ENCODE measurements around the gene ALG9. TPM values are rescaled to one million over a fixed set of nuclear protein-coding genes. Genes with fewer than 3 reads are reported as not detected.

The ALG9 gene
- polyA plus RNA-seq, 1 donor: 54.3 TPM

DNA sequence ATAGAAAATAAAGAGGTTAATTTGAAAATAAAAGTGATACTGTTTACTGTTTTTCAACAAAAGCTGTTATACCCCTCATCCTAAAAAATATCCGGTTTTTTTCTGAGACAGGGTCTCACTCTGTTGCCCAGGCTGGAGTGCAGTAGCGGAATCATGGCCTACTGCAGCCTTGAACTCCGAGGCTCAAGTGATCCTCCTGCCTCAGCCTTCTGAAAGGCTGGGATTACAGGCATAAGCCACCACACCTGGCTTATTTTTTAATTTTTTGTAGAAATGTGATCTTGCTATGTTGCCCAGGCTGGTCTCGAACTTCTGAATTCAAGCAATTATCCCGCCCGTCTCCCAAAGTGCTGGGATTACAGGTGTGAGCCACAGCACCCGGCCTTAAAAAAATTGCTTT is 35.7 kb downstream of the ALG9 start:
- no peak for DNase-seq

- no peak for DNase-seq
Observed at GRCh38 chr11:111834432-111835163, 36.8 kb downstream of the ALG9 start.

- peak; percentile 19 for DNase-seq
Observed at GRCh38 chr11:111833524-111833923, 37.9 kb downstream of the ALG9 start.

DNA sequence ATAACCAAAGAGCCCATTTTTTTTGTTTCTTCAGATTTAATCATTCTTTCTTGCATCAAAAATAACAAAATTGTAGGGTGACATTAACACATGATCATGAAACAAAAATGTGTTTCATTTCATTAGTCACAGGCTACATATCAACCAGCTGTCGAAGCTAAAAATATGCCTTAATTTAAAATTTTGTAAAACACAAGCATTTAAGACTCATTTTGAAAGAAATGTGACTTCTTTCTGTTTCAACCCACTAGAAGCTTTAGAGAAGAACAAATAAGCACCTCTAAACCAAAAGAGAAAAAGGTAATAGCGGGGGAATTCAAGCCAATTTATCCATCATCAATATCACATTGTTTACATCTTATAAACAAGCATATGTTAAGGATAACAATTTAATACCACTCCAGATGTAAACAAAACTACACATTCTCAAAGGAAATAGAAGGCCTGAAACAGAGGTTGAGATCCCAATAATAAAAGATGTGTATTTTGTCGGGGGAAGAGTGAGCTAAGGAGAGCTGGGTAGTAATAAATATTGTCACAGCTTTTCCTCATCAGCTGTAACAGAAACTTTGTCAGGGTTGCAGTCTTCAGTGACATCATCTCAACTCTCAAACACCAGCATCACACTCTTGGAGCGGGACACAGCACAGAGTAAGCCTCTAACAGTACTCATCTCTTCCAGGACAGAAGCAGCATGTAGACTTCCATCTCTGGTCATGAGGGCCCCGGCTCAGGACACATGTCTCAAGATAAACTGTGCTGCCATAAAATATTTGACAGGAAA is 42.0 kb downstream of the ALG9 start:
- DNase-seq: no peak

DNA sequence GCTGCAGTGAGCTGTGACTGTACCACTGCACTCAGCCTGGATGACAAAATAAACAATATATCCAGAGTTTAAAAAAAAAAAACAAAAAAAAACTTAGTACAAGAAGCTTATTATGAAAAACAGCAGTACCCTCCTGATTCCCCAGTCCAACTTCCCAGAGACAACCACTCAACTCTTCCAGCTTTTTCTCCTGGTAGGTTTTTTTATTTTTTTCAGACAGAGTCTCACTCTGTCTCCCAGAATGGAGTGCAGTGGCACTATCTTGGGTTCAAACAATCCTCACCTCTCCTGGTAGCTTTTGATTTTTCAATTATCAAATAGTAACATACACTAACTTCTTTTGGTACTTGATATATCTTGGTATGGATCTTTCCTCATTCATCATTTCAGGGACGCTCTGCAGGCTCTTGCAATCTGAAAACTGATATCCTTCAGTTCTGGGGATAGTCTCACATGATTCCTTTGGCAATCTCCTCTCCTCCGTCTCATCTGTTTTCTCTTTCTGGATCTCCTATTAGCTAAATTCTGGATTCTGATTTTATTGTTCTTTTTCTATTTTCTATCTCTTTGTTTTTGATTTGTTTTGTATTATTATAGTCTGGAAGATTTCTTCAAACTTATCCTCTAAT is 44.9 kb downstream of the ALG9 start:
- no peak for DNase-seq

GRCh38 chr11:111823629-111824028 is 47.8 kb downstream of the ALG9 start:
- DNase-seq: no peak

DNA sequence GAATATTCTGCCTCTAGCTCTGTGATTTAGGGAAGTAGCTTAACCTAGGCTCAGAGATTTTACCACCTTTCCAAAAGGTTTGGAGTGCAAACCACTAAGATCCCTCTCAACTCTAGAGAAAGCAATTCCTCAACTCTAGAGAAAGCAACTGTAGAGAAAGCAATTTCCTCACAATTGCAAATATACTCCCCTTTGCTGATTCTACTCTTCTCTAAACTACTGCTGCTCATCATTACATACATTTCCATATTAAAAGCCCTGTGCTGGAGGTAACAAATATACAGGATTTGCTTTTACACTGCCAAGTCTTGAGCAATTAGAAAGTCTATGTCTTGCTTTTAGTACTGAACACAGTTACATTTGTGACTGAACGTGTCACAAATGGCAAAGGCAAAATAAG is 48.2 kb downstream of the ALG9 start:
- no peak for DNase-seq

DNA sequence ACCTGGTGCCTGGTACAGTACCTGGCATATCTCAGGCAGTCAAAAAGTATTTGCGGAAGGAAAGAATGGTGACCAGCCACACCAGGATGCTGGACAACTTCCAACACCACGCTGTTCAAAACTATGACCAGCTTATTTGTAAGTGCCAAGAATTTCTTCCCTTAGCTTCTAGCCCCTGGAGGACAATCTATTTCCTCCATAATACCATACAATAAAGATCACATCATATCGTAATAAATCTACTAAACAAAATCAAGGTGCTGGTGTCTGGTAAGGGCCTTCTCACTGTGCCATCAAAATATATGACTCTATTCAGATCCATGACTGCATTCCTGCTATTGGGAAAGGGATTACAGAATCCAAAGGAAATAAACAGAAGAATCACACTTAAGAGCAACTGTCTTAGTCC is 51.5 kb downstream of the ALG9 start:
- DNase-seq: no peak

GRCh38 chr11:111819161-111819828 is 52.1 kb downstream of the ALG9 start:
- DNase-seq: peak; percentile 42

GRCh38 chr11:111815489-111815888 is 55.9 kb downstream of the ALG9 start:
- DNase-seq: no peak

GRCh38 chr11:111814557-111815320 is 56.6 kb downstream of the ALG9 start:
- DNase-seq: no peak

DNA sequence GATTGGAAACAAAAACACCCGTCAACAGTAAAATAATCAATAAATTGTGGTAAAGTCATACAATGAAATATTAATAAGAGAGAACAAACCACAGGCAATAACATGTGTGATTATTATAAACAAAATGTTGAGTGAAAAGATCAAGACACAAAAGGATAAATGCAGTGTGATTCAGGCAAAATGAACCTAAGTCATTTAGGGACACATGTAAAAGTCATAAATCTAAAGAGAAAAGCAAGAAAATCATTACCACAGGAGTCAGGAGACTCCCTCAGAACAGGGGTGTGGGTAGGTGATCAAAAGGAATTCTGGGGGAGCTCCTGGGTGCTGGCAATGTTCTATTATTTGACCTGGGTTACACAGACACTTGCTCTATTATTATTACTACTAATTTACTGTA is 57.3 kb downstream of the ALG9 start:
- no peak for DNase-seq

DNA sequence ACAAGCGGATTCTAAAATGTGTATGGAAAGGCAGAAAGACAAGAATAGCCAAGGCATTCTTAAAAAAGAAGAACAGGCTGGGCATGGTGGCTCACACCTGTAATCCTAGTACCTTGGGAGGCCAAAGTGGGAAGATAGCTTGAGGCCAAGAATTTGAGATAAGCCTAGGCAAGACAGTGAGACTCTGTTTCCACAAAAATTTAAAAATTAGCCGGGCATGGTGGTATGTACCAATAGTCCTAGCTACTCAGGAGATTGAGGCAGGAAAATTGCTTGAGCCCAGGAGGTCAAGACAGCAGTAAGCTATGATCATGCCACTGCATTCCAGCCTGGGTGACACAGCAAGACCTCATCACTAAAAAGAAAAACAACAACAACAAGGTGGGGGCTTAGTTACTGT is 59.2 kb downstream of the ALG9 start:
- DNase-seq: no peak

GRCh38 chr11:111811445-111811844 is 59.9 kb downstream of the ALG9 start:
- no peak for DNase-seq

- no peak for DNase-seq
Observed at GRCh38 chr11:111808834-111809233, 62.5 kb downstream of the ALG9 start.

- no peak for DNase-seq
Observed at GRCh38 chr11:111808063-111808588, 63.3 kb downstream of the ALG9 start.

- DNase-seq: no peak
Observed at GRCh38 chr11:111807076-111807475, 64.3 kb downstream of the ALG9 start.

GRCh38 chr11:111801135-111801534 is 70.2 kb downstream of the ALG9 start:
- DNase-seq: no peak

- no peak for DNase-seq
Observed at GRCh38 chr11:111798279-111798678, 73.1 kb downstream of the ALG9 start.

DNA sequence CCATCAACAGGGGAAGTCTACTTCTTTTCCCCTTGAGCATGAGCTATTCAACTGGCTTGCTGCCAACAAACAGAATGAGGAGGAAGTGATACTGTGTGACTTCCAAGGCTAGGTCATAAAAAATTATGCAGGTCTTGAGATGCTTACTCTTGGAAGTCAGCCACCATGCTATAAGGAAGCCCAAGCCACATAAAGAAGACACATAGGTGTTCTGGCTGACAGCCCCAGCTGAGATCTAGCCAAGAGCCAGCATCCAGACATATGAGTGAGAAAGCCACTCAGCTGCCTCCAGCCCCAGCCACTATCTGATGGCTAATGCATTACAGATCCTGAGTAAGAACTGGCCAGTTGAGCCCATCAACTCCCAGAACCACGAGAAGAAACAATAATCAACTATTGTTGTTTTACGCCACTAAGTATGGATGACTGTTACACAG is 74.2 kb downstream of the ALG9 start:
- no peak for DNase-seq

GRCh38 chr11:111796696-111797095 is 74.7 kb downstream of the ALG9 start:
- DNase-seq: no peak

Data from left kidney (tissue), 2 donors.